Adipocyte (in vitro differentiated cells): ENCODE data around the gene MYRIP.
"Not testable (repeated sequence)": the region's sequence is repeated elsewhere in the genome, so short reads cannot be mapped to it uniquely, and the experiment has no call there.

Experiments
- DNase-seq: peaks from one replicate; pipeline ENCODE4 v3.0.0-alpha.2; 2015; ENCODE audit warnings: low read depth
- H3K27me3 ChIP-seq: replicated peaks from 2 replicates; pipeline ENCODE4 v1.7.0; 2013; ENCODE audit warnings: mild to moderate bottlenecking, low read length, moderate library complexity; ENCODE audit not compliant: control insufficient read depth, insufficient read depth
- H3K36me3 ChIP-seq: 2 replicates; pipeline ENCODE4 v1.7.0; 2013; ENCODE audit warnings: low read length, mild to moderate bottlenecking, moderate library complexity; ENCODE audit not compliant: control insufficient read depth, insufficient read depth, severe bottlenecking
- H3K4me1 ChIP-seq: 2 replicates; pipeline ENCODE4 v1.7.0; 2013; ENCODE audit warnings: mild to moderate bottlenecking, low read length, moderate library complexity; ENCODE audit not compliant: control insufficient read depth, insufficient read depth
- H3K4me3 ChIP-seq: 2 replicates; pipeline ENCODE4 v1.7.0; 2013; ENCODE audit warnings: mild to moderate bottlenecking, low read length, moderate library complexity
- H3K9ac ChIP-seq: 2 replicates; pipeline ENCODE4 v1.7.0; 2013; ENCODE audit warnings: mild to moderate bottlenecking, low read length, moderate library complexity
- H3K9me3 ChIP-seq: 2 replicates; pipeline ENCODE4 v1.7.0; 2013; ENCODE audit warnings: mild to moderate bottlenecking, low read length, moderate library complexity; ENCODE audit not compliant: control insufficient read depth

The MYRIP gene

GRCh38 chr3:39781632-39782031 lies 27.8 kb upstream of the MYRIP start:
- Histone ChIP-seq H3K27me3 (no peaks in the 10 kb centered on the region), H3K4me1 (peaks cover 6% of the 10 kb centered on the region), H3K9me3 (peaks cover 5% of the 10 kb centered on the region), H3K4me3 (no peak overlapping the region), H3K9ac (no peak overlapping the region), H3K36me3 (no peaks in the 10 kb centered on the region)
- DNase-seq: no peak

- peak; percentile 5 for DNase-seq
- Histone ChIP-seq H3K36me3 (no peaks in the 10 kb centered on the region), H3K27me3 (no peaks in the 10 kb centered on the region), H3K4me1 (peaks cover 6% of the 10 kb centered on the region), H3K4me3 (peak overlapping the region; percentile 8), H3K9ac (no peak overlapping the region), H3K9me3 (no peaks in the 10 kb centered on the region)
These were observed 25.7 kb upstream of the MYRIP start for GRCh38 chr3:39783680-39784079.

DNA sequence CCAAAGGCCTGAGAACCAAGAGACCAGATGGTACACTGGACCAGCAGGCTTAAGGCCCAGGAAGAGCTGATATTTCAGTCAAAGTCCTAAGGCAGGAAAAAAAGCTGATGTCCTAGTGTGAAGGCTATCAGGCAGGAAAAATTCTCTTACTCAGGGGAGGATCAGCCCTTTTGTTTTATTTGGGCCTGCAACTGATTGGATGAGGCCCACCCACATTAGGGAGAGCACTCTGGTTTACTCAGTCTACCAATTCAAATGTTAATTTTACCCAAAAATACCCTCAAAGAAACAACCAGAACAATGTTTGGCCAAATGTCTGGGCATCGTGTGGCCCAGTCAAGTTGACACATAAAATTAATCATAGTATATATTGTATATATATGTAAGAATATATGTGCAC lies 24.5 kb upstream of the MYRIP start:
- DNase-seq: no peak
- H3K4me1 ChIP-seq: peaks cover 6% of the 10 kb centered on the region
- no peaks in the 10 kb centered on the region for H3K9me3 ChIP-seq
- no peak overlapping the region for H3K4me3 ChIP-seq
- H3K27me3 ChIP-seq: no peaks in the 10 kb centered on the region
- no peaks in the 10 kb centered on the region for H3K36me3 ChIP-seq
- H3K9ac ChIP-seq: no peak overlapping the region

DNA sequence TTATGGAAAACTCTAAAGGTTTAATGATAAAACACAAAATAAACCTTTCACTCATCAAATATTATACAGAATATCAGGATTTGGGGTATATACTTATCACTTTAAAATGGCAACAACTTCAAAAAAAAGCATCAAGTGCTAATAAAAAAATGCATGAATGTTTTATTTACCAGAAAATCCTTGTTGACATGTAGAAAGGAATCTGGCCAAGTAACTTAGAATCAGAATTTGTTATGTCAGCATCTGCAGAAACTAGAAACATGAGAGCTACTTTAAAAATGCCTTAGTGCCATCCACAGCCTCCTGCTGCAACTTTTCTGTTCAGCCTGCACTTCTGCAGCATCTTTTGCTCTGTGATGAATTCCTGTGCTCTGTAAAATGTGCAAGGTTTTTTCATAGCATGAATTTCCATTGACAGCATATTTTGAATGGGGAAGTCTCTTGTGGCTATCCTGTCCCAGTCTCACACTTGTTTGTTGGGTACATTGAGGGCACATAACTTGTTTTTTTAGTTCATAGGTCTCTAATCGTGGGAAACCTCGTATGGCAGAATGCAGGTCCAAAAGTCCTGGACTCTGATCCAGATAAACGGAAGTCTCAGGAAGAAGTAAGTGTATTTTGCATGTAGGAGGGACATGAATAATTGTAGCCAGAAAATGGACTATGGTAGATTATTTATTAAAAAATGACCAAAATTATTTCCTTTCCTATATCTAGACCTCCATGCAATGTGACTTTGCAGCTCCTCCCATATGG lies 21.1 kb upstream of the MYRIP start:
- Histone ChIP-seq H3K36me3 (no peaks in the 10 kb centered on the region), H3K4me3 (no peak overlapping the region), H3K27me3 (peaks cover 9% of the 10 kb centered on the region), H3K9ac (no peak overlapping the region), H3K4me1 (peaks cover 6% of the 10 kb centered on the region), H3K9me3 (no peaks in the 10 kb centered on the region)
- no peak for DNase-seq

GRCh38 chr3:39791603-39792002 lies 17.8 kb upstream of the MYRIP start:
- peaks cover 13% of the 10 kb centered on the region for H3K27me3 ChIP-seq
- no peaks in the 10 kb centered on the region for H3K9me3 ChIP-seq
- no peak for DNase-seq
- H3K36me3 ChIP-seq: no peaks in the 10 kb centered on the region
- H3K9ac ChIP-seq: no peak overlapping the region
- no peaks in the 10 kb centered on the region for H3K4me1 ChIP-seq
- no peak overlapping the region for H3K4me3 ChIP-seq

GRCh38 chr3:39794880-39795279 lies 14.5 kb upstream of the MYRIP start:
- H3K9ac ChIP-seq: no peak overlapping the region
- H3K4me3 ChIP-seq: no peak overlapping the region
- DNase-seq: no peak
- H3K4me1 ChIP-seq: no peaks in the 10 kb centered on the region
- peaks cover 26% of the 10 kb centered on the region for H3K27me3 ChIP-seq
- no peaks in the 10 kb centered on the region for H3K36me3 ChIP-seq
- H3K9me3 ChIP-seq: no peaks in the 10 kb centered on the region

DNA sequence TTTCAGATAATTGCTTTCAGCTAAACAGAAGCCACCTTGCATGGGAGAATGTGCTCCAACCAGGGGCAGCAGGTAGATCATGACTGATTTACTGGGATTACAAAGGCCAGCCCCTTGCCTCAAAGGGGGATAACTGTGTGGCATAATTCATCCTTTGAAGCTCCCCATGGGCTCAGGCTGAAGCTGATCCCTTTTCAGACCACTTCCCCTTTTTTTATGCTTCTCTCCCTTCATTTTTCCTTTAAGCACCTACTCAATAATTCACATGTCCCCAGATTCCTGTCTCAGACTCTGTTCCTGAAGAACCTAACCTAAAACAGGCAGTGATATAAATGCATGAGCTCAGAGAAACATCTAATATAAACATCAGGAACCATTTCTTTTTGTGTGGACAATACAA lies 8.2 kb upstream of the MYRIP start:
- no peaks in the 10 kb centered on the region for H3K36me3 ChIP-seq
- no peak overlapping the region for H3K9ac ChIP-seq
- no peaks in the 10 kb centered on the region for H3K9me3 ChIP-seq
- peaks cover 9% of the 10 kb centered on the region for H3K4me1 ChIP-seq
- no peak overlapping the region for H3K4me3 ChIP-seq
- DNase-seq: no peak
- H3K27me3 ChIP-seq: peaks cover 14% of the 10 kb centered on the region

DNA sequence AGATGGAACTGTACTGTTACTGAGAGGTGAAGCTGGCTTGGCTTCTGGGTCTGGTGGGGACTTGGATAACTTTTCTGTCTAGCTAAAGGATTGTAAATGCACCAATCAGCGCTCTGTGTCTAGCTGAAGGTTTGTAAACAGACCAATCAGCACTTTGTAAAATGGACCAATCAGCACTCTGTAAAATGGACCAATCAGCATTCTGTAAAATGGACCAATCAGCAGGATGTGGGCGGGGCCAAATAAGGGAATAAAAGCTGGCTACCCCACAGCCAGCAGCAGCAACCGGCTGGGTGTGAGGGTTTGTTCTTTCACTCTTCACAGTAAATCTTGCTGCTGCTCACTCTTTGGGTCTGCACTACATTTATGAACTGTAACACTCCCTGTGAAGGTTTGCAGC lies 6.9 kb upstream of the MYRIP start:
- Histone ChIP-seq H3K27me3 (peaks cover 16% of the 10 kb centered on the region), H3K4me1 (peaks cover 15% of the 10 kb centered on the region)
- DNase-seq, H3K9ac ChIP-seq, H3K36me3 ChIP-seq, H3K9me3 ChIP-seq, H3K4me3 ChIP-seq: not testable (repeated sequence)

GRCh38 chr3:39803956-39804355 lies 5.5 kb upstream of the MYRIP start:
- Histone ChIP-seq H3K36me3 (no peaks in the 10 kb centered on the region), H3K9me3 (no peaks in the 10 kb centered on the region), H3K4me3 (no peak overlapping the region), H3K9ac (no peak overlapping the region), H3K4me1 (peaks cover 19% of the 10 kb centered on the region), H3K27me3 (peaks cover 18% of the 10 kb centered on the region)
- no peak for DNase-seq

DNA sequence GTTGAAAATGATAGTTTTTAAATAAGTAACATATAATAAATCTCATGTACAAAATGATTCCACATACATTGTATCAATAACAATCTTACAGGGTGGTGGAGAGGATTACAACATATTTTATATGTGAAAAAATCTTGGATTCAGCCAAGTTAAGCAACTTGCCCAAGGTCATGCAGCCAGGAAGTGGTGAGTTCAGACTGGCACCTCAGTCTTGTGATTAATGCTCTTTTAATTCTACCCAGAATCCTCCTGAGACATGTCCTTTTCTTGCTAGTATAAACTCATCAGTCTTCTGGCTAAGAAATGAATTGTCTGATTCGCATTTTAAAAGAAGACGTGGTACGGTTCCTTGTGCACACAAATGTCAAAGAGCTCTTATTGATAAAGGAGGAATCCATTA lies 4.5 kb upstream of the MYRIP start:
- Histone ChIP-seq H3K27me3 (peaks cover 23% of the 10 kb centered on the region), H3K4me1 (peaks cover 24% of the 10 kb centered on the region), H3K9ac (no peak overlapping the region), H3K36me3 (no peaks in the 10 kb centered on the region), H3K9me3 (no peaks in the 10 kb centered on the region), H3K4me3 (no peak overlapping the region)
- no peak for DNase-seq

- no peak overlapping the region for H3K9ac ChIP-seq
- no peak for DNase-seq
- H3K27me3 ChIP-seq: peaks cover 30% of the 10 kb centered on the region
These were observed 3.8 kb upstream of the MYRIP start for GRCh38 chr3:39805650-39806049.

GRCh38 chr3:39806820-39807219 lies 2.6 kb upstream of the MYRIP start:
- peaks cover 26% of the 10 kb centered on the region for H3K4me1 ChIP-seq
- no peaks in the 10 kb centered on the region for H3K36me3 ChIP-seq
- H3K9ac ChIP-seq: no peak overlapping the region
- H3K9me3 ChIP-seq: no peaks in the 10 kb centered on the region
- peak; percentile 13 for DNase-seq
- H3K4me3 ChIP-seq: no peak overlapping the region
- peaks cover 41% of the 10 kb centered on the region for H3K27me3 ChIP-seq

More at GRCh38 chr3:39805650-39806049, 3.8 kb upstream of the MYRIP start:
- Histone ChIP-seq H3K4me1 (peaks cover 26% of the 10 kb centered on the region), H3K36me3 (no peaks in the 10 kb centered on the region), H3K9me3 (no peaks in the 10 kb centered on the region), H3K4me3 (no peak overlapping the region)
